Measurements from ENCODE around the gene FNIP2. TPM values are rescaled to one million over a fixed set of nuclear protein-coding genes. Genes with fewer than 3 reads are reported as not detected.

The FNIP2 gene
- total and polyA plus RNA-seq, 9 of the 15 experiments (the other 6 are each of a cell fraction or from before 2014, with no cell fraction given) = 1.7 to 15.5 (median 8.3) TPM

DNA sequence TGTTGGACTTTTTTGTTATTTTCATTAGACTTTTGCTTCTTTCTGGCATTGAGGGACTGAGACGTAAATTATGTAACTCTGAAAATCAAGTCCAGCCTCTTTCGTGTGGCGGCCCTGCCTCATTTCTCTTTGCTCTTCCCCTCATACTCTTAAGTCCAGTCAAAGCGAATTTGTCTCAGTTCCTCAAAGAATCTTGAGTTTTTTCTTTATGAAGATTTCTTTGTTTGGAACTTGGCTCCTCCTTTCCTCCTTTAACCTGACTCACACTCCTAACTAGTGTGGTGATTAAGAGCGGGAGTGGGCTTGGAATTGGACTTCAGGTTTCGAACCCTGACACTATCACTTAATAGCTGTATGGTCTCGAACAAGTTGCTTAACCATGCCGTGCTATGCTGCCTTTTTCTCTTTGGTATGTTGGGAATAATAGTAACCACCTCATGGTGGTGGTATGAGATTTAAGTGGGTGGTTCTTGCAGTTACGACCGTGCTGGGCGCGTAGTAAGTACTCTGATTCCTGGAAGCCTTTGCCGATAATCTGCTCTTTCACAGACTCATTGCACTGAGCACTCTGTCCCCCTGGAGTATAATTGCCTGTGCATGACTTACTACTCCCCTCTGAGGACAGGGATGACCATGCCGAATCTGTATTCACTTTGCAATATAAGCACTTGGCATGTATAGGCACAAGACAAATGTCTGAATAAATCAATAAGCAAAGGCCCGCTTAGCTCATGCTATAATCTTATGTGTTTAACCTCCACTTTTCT lies 19.1 kb downstream of the FNIP2 start (continued):
- TF ChIP-seq TCFL5 (CRISPR knock-in tag; conservative IDR thresholded peaks at IDR 0.05) (no peak), ZNF263 (CRISPR knock-in tag; IDR thresholded peaks at IDR 0.05; ENCODE audit: borderline replicate concordance) (peak; percentile 72), HDAC1 (IDR thresholded peaks at IDR 0.05) (peak in 1 of 2 experiments; percentile 58; a peak in 2 of 4 replicates), PPARD (CRISPR knock-in tag; IDR thresholded peaks at IDR 0.05) (no peak)
- TF ChIP-seq, protein P1, sequence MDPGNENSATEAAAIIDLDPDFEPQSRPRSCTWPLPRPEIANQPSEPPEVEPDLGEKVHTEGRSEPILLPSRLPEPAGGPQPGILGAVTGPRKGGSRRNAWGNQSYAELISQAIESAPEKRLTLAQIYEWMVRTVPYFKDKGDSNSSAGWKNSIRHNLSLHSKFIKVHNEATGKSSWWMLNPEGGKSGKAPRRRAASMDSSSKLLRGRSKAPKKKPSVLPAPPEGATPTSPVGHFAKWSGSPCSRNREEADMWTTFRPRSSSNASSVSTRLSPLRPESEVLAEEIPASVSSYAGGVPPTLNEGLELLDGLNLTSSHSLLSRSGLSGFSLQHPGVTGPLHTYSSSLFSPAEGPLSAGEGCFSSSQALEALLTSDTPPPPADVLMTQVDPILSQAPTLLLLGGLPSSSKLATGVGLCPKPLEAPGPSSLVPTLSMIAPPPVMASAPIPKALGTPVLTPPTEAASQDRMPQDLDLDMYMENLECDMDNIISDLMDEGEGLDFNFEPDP (CRISPR knock-in tag; IDR thresholded peaks at IDR 0.05) = no peak
- TF ChIP-seq, protein P2, sequence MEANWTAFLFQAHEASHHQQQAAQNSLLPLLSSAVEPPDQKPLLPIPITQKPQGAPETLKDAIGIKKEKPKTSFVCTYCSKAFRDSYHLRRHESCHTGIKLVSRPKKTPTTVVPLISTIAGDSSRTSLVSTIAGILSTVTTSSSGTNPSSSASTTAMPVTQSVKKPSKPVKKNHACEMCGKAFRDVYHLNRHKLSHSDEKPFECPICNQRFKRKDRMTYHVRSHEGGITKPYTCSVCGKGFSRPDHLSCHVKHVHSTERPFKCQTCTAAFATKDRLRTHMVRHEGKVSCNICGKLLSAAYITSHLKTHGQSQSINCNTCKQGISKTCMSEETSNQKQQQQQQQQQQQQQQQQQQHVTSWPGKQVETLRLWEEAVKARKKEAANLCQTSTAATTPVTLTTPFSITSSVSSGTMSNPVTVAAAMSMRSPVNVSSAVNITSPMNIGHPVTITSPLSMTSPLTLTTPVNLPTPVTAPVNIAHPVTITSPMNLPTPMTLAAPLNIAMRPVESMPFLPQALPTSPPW (CRISPR knock-in tag; IDR thresholded peaks at IDR 0.05) = 0 out of 2 replicates have a peak, but pooled peaks have one; percentile 16

Measured in K562 (cell line).